Activated CD8-positive, alpha-beta memory T cell treated with anti-CD3 and anti-CD28 coated beads, Interleukin-2, amount 50 U/mL, for 4 hours (primary cell): ENCODE results near the gene CLEC4C.

Source experiments
- DNase-seq: peaks from one replicate; pipeline ENCODE4 v3.0.0-alpha.2; 2020

Gene CLEC4C

GRCh38 chr12:7719946-7720730 lies 27.0 kb downstream of the CLEC4C start:
- DNase-seq: no peak

GRCh38 chr12:7716381-7716780 lies 30.8 kb downstream of the CLEC4C start:
- DNase-seq: no peak

GRCh38 chr12:7712841-7713442 lies 34.2 kb downstream of the CLEC4C start:
- DNase-seq: no peak

- no peak for DNase-seq
Observed at GRCh38 chr12:7711133-7711532, 36.0 kb downstream of the CLEC4C start, which contains the start of gene DPPA3. TSS of gene DPPA3 (plus strand) at chr12:7711433. CDS start at chr12:7711571, 138 bp downstream.

- no peak for DNase-seq
Observed at GRCh38 chr12:7709969-7710675, 37.1 kb downstream of the CLEC4C start.

GRCh38 chr12:7705846-7706245 lies 41.3 kb downstream of the CLEC4C start:
- DNase-seq: no peak

GRCh38 chr12:7695566-7696197 lies 51.5 kb downstream of the CLEC4C start, which contains the start of gene GDF3:
TSS of gene GDF3 (minus strand) at chr12:7695775. CDS start at chr12:7695728, 47 bp downstream.
- DNase-seq: no peak

- no peak for DNase-seq
Observed at GRCh38 chr12:7695237-7695560, 52.0 kb downstream of the CLEC4C start.

GRCh38 chr12:7694556-7695236 lies 52.5 kb downstream of the CLEC4C start:
- no peak for DNase-seq

- no peak for DNase-seq
Observed at GRCh38 chr12:7693793-7694192, 53.4 kb downstream of the CLEC4C start.

GRCh38 chr12:7681535-7681934 lies 65.6 kb downstream of the CLEC4C start:
- no peak for DNase-seq
